ENCODE results near the gene MAP7. TPM values are rescaled to one million over a fixed set of nuclear protein-coding genes. Genes with fewer than 3 reads are reported as not detected.

Gene MAP7
- total and polyA plus RNA-seq, 2 of the 13 experiments (the other 11 are each of a cell fraction or from before 2014, with no cell fraction given): 0.04 TPM; not detected in 1

DNA sequence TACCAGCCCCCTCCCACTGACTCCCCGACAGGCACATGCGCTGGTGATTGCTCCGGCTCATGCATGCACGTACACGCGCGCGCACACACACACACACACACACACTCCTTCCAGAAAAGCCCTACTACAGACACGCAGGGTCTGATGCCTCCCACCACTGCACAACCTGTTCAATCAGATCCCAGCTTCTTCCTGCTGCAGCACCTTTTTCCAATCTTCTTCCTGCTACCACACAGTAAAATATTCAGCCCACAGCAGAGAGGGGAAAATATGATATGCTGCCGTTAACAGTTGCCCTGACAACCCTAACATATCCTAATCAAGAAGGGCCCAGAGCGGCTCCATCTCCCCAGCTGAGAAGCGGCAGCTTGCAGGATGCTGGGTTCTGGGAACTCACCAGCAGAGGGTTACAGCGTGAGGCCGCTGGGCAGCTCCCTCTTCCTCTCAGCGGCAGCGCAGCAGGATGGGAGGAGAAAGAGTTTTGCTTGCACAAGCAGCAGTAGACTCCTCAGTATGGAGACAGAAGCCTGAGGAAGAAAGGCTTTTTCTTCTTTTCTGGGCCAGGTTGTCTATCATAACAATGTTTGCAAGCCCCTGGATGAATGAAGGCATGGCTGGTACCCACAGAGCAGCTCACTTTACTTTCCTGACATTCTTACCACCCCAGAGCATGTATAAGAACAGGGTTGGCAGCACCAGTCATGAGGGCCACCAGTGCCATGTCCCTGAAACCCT, 23.9 kb downstream of the MAP7 start:
- peaks cover 0 to 9% of the 10 kb centered on the region in 2 experiments; a peak in 2 of 5 replicates for H3K27me3 ChIP-seq (ENCODE audit: control insufficient read depth in 1 of 2, insufficient read depth in 2 of 2, low read length in 2 of 2)
- FAIRE-seq: no peak
- ATAC-seq: peak; percentile 95
- no peak overlapping the region for H3K27ac ChIP-seq (ENCODE audit: extremely low read length, insufficient read depth, low read length)
- TF ChIP-seq, protein P1, sequence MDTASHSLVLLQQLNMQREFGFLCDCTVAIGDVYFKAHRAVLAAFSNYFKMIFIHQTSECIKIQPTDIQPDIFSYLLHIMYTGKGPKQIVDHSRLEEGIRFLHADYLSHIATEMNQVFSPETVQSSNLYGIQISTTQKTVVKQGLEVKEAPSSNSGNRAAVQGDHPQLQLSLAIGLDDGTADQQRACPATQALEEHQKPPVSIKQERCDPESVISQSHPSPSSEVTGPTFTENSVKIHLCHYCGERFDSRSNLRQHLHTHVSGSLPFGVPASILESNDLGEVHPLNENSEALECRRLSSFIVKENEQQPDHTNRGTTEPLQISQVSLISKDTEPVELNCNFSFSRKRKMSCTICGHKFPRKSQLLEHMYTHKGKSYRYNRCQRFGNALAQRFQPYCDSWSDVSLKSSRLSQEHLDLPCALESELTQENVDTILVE (CRISPR knock-in tag; IDR thresholded peaks at IDR 0.05): no peak
- TF ChIP-seq BHLHE40 (IDR thresholded peaks at IDR 0.05; ENCODE audit: low read length): no peak
- no peak for TF ChIP-seq IRF9 (CRISPR knock-in tag; IDR thresholded peaks at IDR 0.05; ENCODE audit: borderline replicate concordance)
- TF ChIP-seq ISL2 (CRISPR knock-in tag; IDR thresholded peaks at IDR 0.05): no peak
- no peak for TF ChIP-seq RXRB (CRISPR knock-in tag; IDR thresholded peaks at IDR 0.05; ENCODE audit: borderline replicate concordance)
- no peak for TF ChIP-seq SALL2 (CRISPR knock-in tag; IDR thresholded peaks at IDR 0.05)
- TF ChIP-seq ZHX1 (CRISPR knock-in tag; IDR thresholded peaks at IDR 0.05; ENCODE audit: low read depth): no peak
- intact Hi-C loops (cut with micrococcal nuclease; ENCODE audit: unreplicated experiment): no loop called here
- ChIA-PET CTCF (ENCODE audit: low intra/inter-chr PET ratio, low total read pairs) (no interaction called here), POLR2A (no interaction called here)
- H3K9ac ChIP-seq (ENCODE audit: insufficient read depth, low read depth, low read length): no peak overlapping the region
- H4K20me1 ChIP-seq (ENCODE audit: insufficient read depth, low read length): no peaks in the 10 kb centered on the region
- no peak overlapping the region for H2AFZ ChIP-seq (ENCODE audit: low read length)
- in situ Hi-C loops (cut with HindIII; ENCODE audit: extremely low pct_ligation_motif_present, low pct_unique_long_range_greater_than_20kb): no loop called here
- no peaks in the 10 kb centered on the region for H3K9me3 ChIP-seq (ENCODE audit: low read length)
- H3K4me2 ChIP-seq (ENCODE audit: low read depth, low read length): no peak overlapping the region
- H3K79me2 ChIP-seq (ENCODE audit: insufficient read depth, low read length): no peaks in the 10 kb centered on the region
- 51% methylated on average over 16 of the region's 16 CpGs for WGBS (ENCODE audit: low lambda C conversion rate)
- BruUV-seq (replicated peaks): no TSS peak
- H3K4me3 ChIP-seq (replicated peaks in 1 of 3; ENCODE audit: insufficient read depth in 1 of 3, low read depth in 2 of 3, low read length in 3 of 3): no peak overlapping the region
- peak; percentile 6 for DNase-seq (ENCODE audit: low spot score)
- H3K4me1 ChIP-seq (ENCODE audit: insufficient read depth, low read length): no peaks in the 10 kb centered on the region
- H3K36me3 ChIP-seq (replicated peaks in 1 of 2; ENCODE audit: control insufficient read depth in 1 of 2, insufficient read depth in 2 of 2, low read length in 2 of 2): no peaks in the 10 kb centered on the region

Data from HepG2 (cell line).